Vagina (tissue), 2 donors: ENCODE data around the gene CERS5.

Experiments
- POLR2A ChIP-seq, 2 donors: fragments of 450-650 bp; IDR thresholded peaks; one replicate each; pipeline ENCODE4 v1.6.1; 2017; ENCODE audit warnings: antibody characterized with exemption in 2 of 2, mild to moderate bottlenecking in 2 of 2, moderate library complexity in 2 of 2
- POLR2AphosphoS5 ChIP-seq, 2 donors: sonication (generic); formaldehyde crosslinking; IDR thresholded peaks; one replicate each; pipeline ENCODE4 v1.9.0; 2017; ENCODE audit warnings: antibody characterized with exemption in 2 of 2, mild to moderate bottlenecking in 2 of 2, low read depth in 1 of 2; ENCODE audit not compliant: insufficient read depth in 1 of 2
- TF ChIP-seq, protein P1 (sequence below), 3 experiments: fragments of 450-650 bp in 2 of 3; fragments of 200-600 bp in 1 of 3; sonication (generic) in 1 of 3; IDR thresholded peaks; one replicate each; pipeline ENCODE4 v1.5.1; 2017 to 2019; ENCODE audit warnings: antibody characterized with exemption in 3 of 3, mild to moderate bottlenecking in 2 of 3, moderate library complexity in 2 of 3

- TF ChIP-seq, protein P1, sequence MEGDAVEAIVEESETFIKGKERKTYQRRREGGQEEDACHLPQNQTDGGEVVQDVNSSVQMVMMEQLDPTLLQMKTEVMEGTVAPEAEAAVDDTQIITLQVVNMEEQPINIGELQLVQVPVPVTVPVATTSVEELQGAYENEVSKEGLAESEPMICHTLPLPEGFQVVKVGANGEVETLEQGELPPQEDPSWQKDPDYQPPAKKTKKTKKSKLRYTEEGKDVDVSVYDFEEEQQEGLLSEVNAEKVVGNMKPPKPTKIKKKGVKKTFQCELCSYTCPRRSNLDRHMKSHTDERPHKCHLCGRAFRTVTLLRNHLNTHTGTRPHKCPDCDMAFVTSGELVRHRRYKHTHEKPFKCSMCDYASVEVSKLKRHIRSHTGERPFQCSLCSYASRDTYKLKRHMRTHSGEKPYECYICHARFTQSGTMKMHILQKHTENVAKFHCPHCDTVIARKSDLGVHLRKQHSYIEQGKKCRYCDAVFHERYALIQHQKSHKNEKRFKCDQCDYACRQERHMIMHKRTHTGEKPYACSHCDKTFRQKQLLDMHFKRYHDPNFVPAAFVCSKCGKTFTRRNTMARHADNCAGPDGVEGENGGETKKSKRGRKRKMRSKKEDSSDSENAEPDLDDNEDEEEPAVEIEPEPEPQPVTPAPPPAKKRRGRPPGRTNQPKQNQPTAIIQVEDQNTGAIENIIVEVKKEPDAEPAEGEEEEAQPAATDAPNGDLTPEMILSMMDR (IDR thresholded peaks at IDR 0.05): no peak
- TF ChIP-seq POLR2A (IDR thresholded peaks at IDR 0.05): no peak
- no peak for TF ChIP-seq POLR2AphosphoS5 (IDR thresholded peaks at IDR 0.05; ENCODE audit: insufficient read depth in 1 of 2, low read depth in 1 of 2)
Observed at GRCh38 chr12:50213439-50213838, 46.3 kb upstream of the CERS5 start.
